ENCODE measurements around the gene PRMT6.

PRMT6 gene

DNA sequence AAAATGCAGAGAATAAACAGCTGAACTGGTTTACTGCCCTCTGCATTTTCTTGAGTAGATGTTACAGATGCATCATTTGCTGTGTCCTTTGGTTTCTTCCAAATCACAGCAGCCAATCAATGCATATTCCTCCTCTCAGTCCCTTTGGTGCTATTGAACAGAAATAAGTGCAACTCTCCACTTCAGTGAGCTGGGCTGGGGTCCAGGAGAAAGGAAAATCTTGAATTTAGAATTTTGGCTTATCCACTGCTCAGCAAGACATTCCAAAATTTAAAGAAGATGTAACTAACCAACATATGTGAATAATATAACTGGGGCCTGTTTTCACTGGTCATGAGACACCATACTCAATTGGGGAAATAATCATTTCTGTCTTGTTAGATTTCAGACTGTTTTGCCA lies 39.2 kb downstream of the PRMT6 start:
- no peak for TF ChIP-seq TAF1 (IDR thresholded peaks at IDR 0.05; ENCODE audit: low read depth)
- TF ChIP-seq, protein P1, sequence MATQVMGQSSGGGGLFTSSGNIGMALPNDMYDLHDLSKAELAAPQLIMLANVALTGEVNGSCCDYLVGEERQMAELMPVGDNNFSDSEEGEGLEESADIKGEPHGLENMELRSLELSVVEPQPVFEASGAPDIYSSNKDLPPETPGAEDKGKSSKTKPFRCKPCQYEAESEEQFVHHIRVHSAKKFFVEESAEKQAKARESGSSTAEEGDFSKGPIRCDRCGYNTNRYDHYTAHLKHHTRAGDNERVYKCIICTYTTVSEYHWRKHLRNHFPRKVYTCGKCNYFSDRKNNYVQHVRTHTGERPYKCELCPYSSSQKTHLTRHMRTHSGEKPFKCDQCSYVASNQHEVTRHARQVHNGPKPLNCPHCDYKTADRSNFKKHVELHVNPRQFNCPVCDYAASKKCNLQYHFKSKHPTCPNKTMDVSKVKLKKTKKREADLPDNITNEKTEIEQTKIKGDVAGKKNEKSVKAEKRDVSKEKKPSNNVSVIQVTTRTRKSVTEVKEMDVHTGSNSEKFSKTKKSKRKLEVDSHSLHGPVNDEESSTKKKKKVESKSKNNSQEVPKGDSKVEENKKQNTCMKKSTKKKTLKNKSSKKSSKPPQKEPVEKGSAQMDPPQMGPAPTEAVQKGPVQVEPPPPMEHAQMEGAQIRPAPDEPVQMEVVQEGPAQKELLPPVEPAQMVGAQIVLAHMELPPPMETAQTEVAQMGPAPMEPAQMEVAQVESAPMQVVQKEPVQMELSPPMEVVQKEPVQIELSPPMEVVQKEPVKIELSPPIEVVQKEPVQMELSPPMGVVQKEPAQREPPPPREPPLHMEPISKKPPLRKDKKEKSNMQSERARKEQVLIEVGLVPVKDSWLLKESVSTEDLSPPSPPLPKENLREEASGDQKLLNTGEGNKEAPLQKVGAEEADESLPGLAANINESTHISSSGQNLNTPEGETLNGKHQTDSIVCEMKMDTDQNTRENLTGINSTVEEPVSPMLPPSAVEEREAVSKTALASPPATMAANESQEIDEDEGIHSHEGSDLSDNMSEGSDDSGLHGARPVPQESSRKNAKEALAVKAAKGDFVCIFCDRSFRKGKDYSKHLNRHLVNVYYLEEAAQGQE (IDR thresholded peaks at IDR 0.05; ENCODE audit: low read depth), result no peak

DNA sequence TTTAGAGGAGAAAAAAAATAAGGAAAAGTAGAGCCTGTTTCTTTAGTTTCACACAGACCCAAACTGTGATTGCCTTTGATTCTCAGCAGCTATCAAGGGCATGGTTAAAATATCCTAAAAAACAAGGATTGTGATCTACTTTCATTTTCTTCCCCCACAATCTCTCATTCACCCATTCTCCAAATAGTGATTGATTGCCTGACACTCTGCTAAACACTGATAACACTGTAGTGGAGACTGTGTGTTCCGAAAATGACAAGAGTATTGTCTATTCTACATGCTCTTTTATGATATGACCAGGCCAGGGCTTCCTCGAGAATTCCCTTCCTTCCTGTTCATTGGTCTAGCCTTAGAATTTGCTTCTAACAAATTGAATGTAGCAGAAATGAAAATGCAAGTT lies 40.2 kb downstream of the PRMT6 start:
- TF ChIP-seq RAD21 (IDR thresholded peaks at IDR 0.05; ENCODE audit: low read depth) (no peak), EP300 (IDR thresholded peaks at IDR 0.05; ENCODE audit: borderline replicate concordance) (no peak)

DNA sequence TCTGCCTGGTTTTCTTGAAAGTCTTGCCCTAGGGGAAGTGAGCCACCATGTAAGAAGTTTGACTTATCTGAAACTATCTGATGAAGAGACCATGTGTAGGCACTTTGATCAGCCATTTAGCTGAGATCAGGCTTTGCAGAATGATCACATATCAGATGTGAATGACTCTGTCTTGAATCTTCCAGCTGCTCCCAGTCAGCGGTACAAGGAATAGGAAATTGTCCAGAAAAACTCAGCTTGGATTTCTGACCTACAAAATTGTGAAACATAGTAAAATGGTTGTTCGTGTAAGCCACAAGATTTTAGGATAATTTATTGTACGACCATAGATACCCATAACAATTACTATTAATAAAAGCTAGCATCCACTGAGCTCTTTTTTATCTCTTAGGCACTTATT lies 42.5 kb downstream of the PRMT6 start:
- TF ChIP-seq CEBPB (IDR thresholded peaks at IDR 0.05) (no peak), TCF12 (IDR thresholded peaks at IDR 0.05; ENCODE audit: low read depth) (no peak), CREB1 (IDR thresholded peaks at IDR 0.05; ENCODE audit: low read depth) (no peak), EGR1 (IDR thresholded peaks at IDR 0.05) (no peak), RAD21 (IDR thresholded peaks at IDR 0.05; ENCODE audit: low read depth) (no peak), ZBTB7A (IDR thresholded peaks at IDR 0.05; ENCODE audit: low read depth) (no peak), NFIC (IDR thresholded peaks at IDR 0.05) (no peak), FOXM1 (IDR thresholded peaks at IDR 0.05; ENCODE audit: borderline replicate concordance, low read depth) (no peak), EP300 (IDR thresholded peaks at IDR 0.05; ENCODE audit: borderline replicate concordance) (no peak)
- TF ChIP-seq, protein P2, sequence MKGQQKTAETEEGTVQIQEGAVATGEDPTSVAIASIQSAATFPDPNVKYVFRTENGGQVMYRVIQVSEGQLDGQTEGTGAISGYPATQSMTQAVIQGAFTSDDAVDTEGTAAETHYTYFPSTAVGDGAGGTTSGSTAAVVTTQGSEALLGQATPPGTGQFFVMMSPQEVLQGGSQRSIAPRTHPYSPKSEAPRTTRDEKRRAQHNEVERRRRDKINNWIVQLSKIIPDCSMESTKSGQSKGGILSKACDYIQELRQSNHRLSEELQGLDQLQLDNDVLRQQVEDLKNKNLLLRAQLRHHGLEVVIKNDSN (IDR thresholded peaks at IDR 0.05), result no peak
- TF ChIP-seq, protein P3, sequence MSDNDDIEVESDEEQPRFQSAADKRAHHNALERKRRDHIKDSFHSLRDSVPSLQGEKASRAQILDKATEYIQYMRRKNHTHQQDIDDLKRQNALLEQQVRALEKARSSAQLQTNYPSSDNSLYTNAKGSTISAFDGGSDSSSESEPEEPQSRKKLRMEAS (IDR thresholded peaks at IDR 0.05), result no peak

DNA sequence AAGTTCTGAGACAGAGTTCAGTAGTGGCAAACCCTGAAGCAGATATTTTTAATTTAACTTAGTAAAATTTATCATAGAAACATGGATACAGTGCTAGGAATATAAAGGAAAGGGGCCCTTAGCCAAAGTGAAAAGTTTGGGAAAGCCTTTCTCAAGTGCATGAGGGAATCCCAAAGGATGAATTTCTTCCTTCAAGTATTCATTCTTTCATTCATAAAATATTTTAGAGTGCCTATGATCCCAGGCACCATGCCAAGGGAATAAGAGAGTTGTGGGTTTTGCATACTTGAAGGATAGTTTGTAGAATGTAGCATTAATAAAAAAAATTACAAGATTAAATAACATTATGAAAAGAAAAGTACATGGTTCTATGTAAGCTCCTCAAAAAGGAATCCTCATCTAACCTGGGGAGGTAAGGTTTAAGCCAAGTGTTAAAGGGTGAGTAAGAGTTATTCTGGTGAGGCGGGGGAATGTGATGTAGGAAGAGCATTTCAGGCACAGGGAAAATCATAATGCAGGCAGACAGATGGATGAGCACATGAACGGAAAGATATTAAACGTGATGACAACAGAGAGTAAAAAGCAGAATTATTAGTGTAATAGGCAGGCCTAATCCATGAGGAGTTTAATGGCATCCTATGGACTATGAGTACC lies 44.0 kb downstream of the PRMT6 start:
- TF ChIP-seq TAF1 (IDR thresholded peaks at IDR 0.05; ENCODE audit: low read depth) (no peak), EP300 (IDR thresholded peaks at IDR 0.05; ENCODE audit: borderline replicate concordance) (no peak), FOXM1 (IDR thresholded peaks at IDR 0.05; ENCODE audit: borderline replicate concordance, low read depth) (no peak), ZBTB7A (IDR thresholded peaks at IDR 0.05; ENCODE audit: low read depth) (no peak), YY1 (IDR thresholded peaks at IDR 0.05; ENCODE audit: low read depth) (no peak), RAD21 (IDR thresholded peaks at IDR 0.05; ENCODE audit: low read depth) (no peak), TCF12 (IDR thresholded peaks at IDR 0.05; ENCODE audit: low read depth) (no peak), NFIC (IDR thresholded peaks at IDR 0.05) (no peak), CREB1 (IDR thresholded peaks at IDR 0.05; ENCODE audit: low read depth) (no peak)
- TF ChIP-seq, protein P3 (IDR thresholded peaks at IDR 0.05), result no peak
- TF ChIP-seq, protein P2 (IDR thresholded peaks at IDR 0.05), result no peak
- TF ChIP-seq, protein P1 (IDR thresholded peaks at IDR 0.05; ENCODE audit: low read depth), result no peak

DNA sequence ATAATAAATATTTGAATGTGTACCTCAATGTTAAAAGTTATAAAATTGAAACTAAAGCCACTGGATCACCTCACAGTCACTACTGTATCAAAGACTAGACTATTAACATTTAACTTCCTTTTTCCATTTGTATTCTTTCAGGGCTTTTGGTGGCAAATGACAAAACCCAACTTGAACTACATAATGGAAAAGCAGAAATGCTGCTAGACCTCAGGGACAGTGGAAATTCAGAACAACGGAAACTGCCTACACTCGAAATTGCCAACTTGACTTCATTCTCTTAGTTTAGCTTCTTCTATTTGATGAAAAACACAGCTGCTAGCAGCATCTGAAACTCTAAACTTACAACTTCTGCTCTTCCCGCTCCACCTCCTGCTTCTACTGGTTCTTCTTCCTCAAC lies 49.4 kb downstream of the PRMT6 start:
- TF ChIP-seq CREB1 (IDR thresholded peaks at IDR 0.05; ENCODE audit: low read depth) (no peak), EGR1 (IDR thresholded peaks at IDR 0.05) (no peak), TCF12 (IDR thresholded peaks at IDR 0.05; ENCODE audit: low read depth) (no peak), TAF1 (IDR thresholded peaks at IDR 0.05; ENCODE audit: low read depth) (no peak), NFIC (IDR thresholded peaks at IDR 0.05) (no peak), CEBPB (IDR thresholded peaks at IDR 0.05) (no peak), ZBTB7A (IDR thresholded peaks at IDR 0.05; ENCODE audit: low read depth) (no peak), FOXM1 (IDR thresholded peaks at IDR 0.05; ENCODE audit: borderline replicate concordance, low read depth) (no peak), RAD21 (IDR thresholded peaks at IDR 0.05; ENCODE audit: low read depth) (no peak), EP300 (IDR thresholded peaks at IDR 0.05; ENCODE audit: borderline replicate concordance) (no peak), TEAD4 (IDR thresholded peaks at IDR 0.05) (no peak), YY1 (IDR thresholded peaks at IDR 0.05; ENCODE audit: low read depth) (no peak)
- TF ChIP-seq, protein P3 (IDR thresholded peaks at IDR 0.05), result no peak
- TF ChIP-seq, protein P2 (IDR thresholded peaks at IDR 0.05), result no peak
- TF ChIP-seq, protein P1 (IDR thresholded peaks at IDR 0.05; ENCODE audit: low read depth), result no peak

Measured in Ishikawa (cell line).